Measurements from ENCODE around the gene NVL.

DNA sequence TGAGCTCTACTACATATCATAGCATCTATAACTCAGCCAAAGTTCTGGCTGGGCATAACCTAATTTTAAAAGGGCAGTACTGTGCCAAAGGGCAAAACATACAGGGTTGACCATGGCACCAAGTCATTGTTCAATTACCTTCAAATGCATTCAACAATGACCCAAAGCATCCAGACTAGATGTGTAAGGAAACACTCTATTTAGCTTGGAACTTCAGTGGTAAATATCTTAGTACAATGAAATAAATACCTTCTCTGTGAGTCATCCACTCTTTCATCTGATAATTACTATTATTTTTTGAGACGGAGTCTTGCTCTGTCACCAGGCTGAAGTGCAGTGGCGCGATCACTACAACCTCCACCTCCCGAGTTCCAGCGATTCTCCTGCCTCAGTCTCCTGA, 70.0 kb downstream of the NVL start:
- TF ChIP-seq, protein P1, sequence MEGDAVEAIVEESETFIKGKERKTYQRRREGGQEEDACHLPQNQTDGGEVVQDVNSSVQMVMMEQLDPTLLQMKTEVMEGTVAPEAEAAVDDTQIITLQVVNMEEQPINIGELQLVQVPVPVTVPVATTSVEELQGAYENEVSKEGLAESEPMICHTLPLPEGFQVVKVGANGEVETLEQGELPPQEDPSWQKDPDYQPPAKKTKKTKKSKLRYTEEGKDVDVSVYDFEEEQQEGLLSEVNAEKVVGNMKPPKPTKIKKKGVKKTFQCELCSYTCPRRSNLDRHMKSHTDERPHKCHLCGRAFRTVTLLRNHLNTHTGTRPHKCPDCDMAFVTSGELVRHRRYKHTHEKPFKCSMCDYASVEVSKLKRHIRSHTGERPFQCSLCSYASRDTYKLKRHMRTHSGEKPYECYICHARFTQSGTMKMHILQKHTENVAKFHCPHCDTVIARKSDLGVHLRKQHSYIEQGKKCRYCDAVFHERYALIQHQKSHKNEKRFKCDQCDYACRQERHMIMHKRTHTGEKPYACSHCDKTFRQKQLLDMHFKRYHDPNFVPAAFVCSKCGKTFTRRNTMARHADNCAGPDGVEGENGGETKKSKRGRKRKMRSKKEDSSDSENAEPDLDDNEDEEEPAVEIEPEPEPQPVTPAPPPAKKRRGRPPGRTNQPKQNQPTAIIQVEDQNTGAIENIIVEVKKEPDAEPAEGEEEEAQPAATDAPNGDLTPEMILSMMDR (conservative IDR thresholded peaks at IDR 0.05 in 1 of 2, IDR thresholded peaks at IDR 0.05 in 1 of 2; ENCODE audit: extremely low read depth in 1 of 2, insufficient read depth in 1 of 2, low read depth in 1 of 2, low read length in 2 of 2): no peak
- TF ChIP-seq EZH2 (IDR thresholded peaks at IDR 0.05; ENCODE audit: borderline replicate concordance, low read length): no peak

Data from mammary epithelial cell (primary cell).